HCT116 (cell line): Measurements from ENCODE around the gene RAB26. TPM values are rescaled to one million over a fixed set of nuclear protein-coding genes. Genes with fewer than 3 reads are reported as not detected.

Source experiments
- ATAC-seq: fragments of 200-7000 bp; cut with Tn5 transposase; 2 replicates; pipeline ENCODE4 v1.9.1; 2020; ENCODE audit warnings: mild to moderate bottlenecking, moderate library complexity
- BruUV-seq: library from RNA; stranded (reverse); fragments of 400-500 nt; replicated peaks from 2 replicates; lab custom pipeline; 2021; lab: Mats Ljungman, UMichigan
- CTCF ChIA-PET: fragments of 300-600 bp; sonication (Branson Sonifier 250); formaldehyde crosslinking; loops from one replicate; lab custom pipeline; 2021; ENCODE audit warnings: antibody characterized with exemption; lab: Charles Lee
- POLR2A ChIA-PET: fragments of 300-600, 350-600 bp; sonication (Branson Sonifier 250); formaldehyde crosslinking; loops from one replicate; lab custom pipeline; 2021; ENCODE audit warnings: antibody characterized with exemption; lab: Charles Lee
- RAD21 ChIA-PET, 2 experiments: fragments of 300-600 bp; sonication (Branson Sonifier 250); formaldehyde crosslinking; loops; one replicate each; lab custom pipeline; 2023; ENCODE audit warnings: low total read pairs in 2 of 2; ENCODE audit not compliant: uncharacterized antibody in 2 of 2, unreplicated experiment in 2 of 2, low non-redundant PET in 1 of 2; lab: Charles Lee
- DNase-seq: peaks from one replicate; pipeline ENCODE4 v3.0.0-alpha.2; 2010; ENCODE audit warnings: low read depth, low spot score
- H2AFZ ChIP-seq: fragments of 200-600 bp; shearing (Covaris generic), sonication (generic); 2 replicates; pipeline ENCODE4 v1.6.1; 2017; ENCODE audit warnings: low read depth, mixed run types, mixed read lengths, antibody characterized with exemption, low read length; ENCODE audit not compliant: poor library complexity, severe bottlenecking
- H3K27ac ChIP-seq: 2 replicates; pipeline ENCODE4 v1.5.1; 2012; ENCODE audit warnings: low read depth, low read length
- H3K27me3 ChIP-seq: fragments of 200-600 bp; sonication (generic); 2 replicates; pipeline ENCODE4 v1.6.1; 2016; ENCODE audit warnings: mixed run types, low read length, mixed read lengths; ENCODE audit not compliant: insufficient read depth
- H3K36me3 ChIP-seq, 2 experiments: fragments of 200-500 bp in 1 of 2; fragments of 200-600 bp in 1 of 2; sonication (Bioruptor generic) in 1 of 2; sonication (generic) in 1 of 2; 2 replicates each; pipeline versions ENCODE4 v1.5.1 to v1.6.1; 2014 to 2016; ENCODE audit warnings: low read length in 2 of 2, inconsistent platforms in 1 of 2, mixed read lengths in 1 of 2, mixed run types in 1 of 2; ENCODE audit not compliant: insufficient read depth in 2 of 2, control insufficient read depth in 1 of 2
- H3K4me1 ChIP-seq, 2 experiments: fragments of 200-600 bp in 1 of 2; sonication (generic) in 1 of 2; 2 replicates each; pipeline versions ENCODE4 v1.5.1 to v1.6.1; 2012 to 2017; ENCODE audit warnings: low read length in 2 of 2, inconsistent platforms in 1 of 2, mild to moderate bottlenecking in 1 of 2, mixed read lengths in 1 of 2, mixed run types in 1 of 2, moderate library complexity in 1 of 2; ENCODE audit not compliant: insufficient read depth in 2 of 2, control insufficient read depth in 1 of 2
- H3K4me2 ChIP-seq: fragments of 200-600 bp; sonication (generic); 2 replicates; pipeline ENCODE4 v1.6.1; 2017; ENCODE audit warnings: mixed run types, low read length, mixed read lengths
- H3K4me3 ChIP-seq, 2 experiments: fragments of 200-600 bp in 1 of 2; sonication (generic) in 1 of 2; replicated peaks in 1 of 2; 2 replicates each; pipeline ENCODE4 v1.5.1; 2011 to 2016; ENCODE audit warnings: low read length in 2 of 2, control low read depth in 1 of 2, low read depth in 1 of 2, mild to moderate bottlenecking in 1 of 2, mixed read lengths in 1 of 2, mixed run types in 1 of 2
- H3K79me2 ChIP-seq: fragments of 200-600 bp; sonication (generic); 2 replicates; pipeline ENCODE4 v1.6.1; 2017; ENCODE audit warnings: mild to moderate bottlenecking, mixed run types, low read length, moderate library complexity, mixed read lengths; ENCODE audit not compliant: insufficient read depth
- H3K9ac ChIP-seq: fragments of 200-600 bp; sonication (generic); 2 replicates; pipeline ENCODE4 v1.6.1; 2016; ENCODE audit warnings: low read length, mixed read lengths
- H3K9me2 ChIP-seq: fragments of 200-600 bp; sonication (generic), shearing (Covaris generic); 2 replicates; pipeline ENCODE4 v1.6.1; 2017; ENCODE audit warnings: mixed run types, mild to moderate bottlenecking, moderate library complexity; ENCODE audit not compliant: insufficient read depth
- H3K9me3 ChIP-seq, 2 experiments: fragments of 200-500 bp in 1 of 2; fragments of 200-600 bp in 1 of 2; sonication (Bioruptor generic) in 1 of 2; sonication (generic) in 1 of 2; 2 replicates each; pipeline ENCODE4 v1.6.1; 2014 to 2017; ENCODE audit warnings: low read length in 2 of 2, mixed read lengths in 2 of 2, inconsistent platforms in 1 of 2, low read depth in 1 of 2, mild to moderate bottlenecking in 1 of 2, mixed run types in 1 of 2, moderate library complexity in 1 of 2; ENCODE audit not compliant: control insufficient read depth in 1 of 2, insufficient read depth in 1 of 2
- H4K20me1 ChIP-seq: fragments of 200-600 bp; sonication (generic), shearing (Covaris generic); 2 replicates; pipeline ENCODE4 v1.6.1; 2017; ENCODE audit warnings: mixed run types, mild to moderate bottlenecking, moderate library complexity; ENCODE audit not compliant: insufficient read depth
- CEBPB ChIP-seq: IDR thresholded peaks from 2 replicates; pipeline ENCODE4 v1.6.1; 2012; ENCODE audit warnings: low read depth
- EGR1 ChIP-seq: IDR thresholded peaks from 2 replicates; pipeline ENCODE4 v1.6.1; 2012; ENCODE audit warnings: low read depth
- EZH2 ChIP-seq: fragments of 200-600 bp; sonication (generic); IDR thresholded peaks from 2 replicates; pipeline ENCODE4 v1.6.1; 2017; ENCODE audit warnings: antibody characterized with exemption, mixed run types
- FOSL1 ChIP-seq: IDR thresholded peaks from 2 replicates; pipeline ENCODE4 v1.6.1; 2012; ENCODE audit warnings: low read depth
- POLR2AphosphoS5 ChIP-seq: IDR thresholded peaks from 2 replicates; pipeline ENCODE4 v1.6.1; 2011; ENCODE audit warnings: mild to moderate bottlenecking, low read depth, low read length, moderate library complexity
- TCF7L2 ChIP-seq: IDR thresholded peaks from 2 replicates; pipeline ENCODE4 v1.7.0; 2011; ENCODE audit warnings: borderline replicate concordance, inconsistent platforms; ENCODE audit not compliant: insufficient read depth, insufficient read length; ENCODE audit errors: extremely low read depth
- YY1 ChIP-seq: IDR thresholded peaks from 2 replicates; pipeline ENCODE4 v1.6.1; 2011; ENCODE audit warnings: low read length, low read depth, moderate library complexity, mild to moderate bottlenecking; ENCODE audit not compliant: insufficient replicate concordance; ENCODE audit errors: extremely low read depth
- intact Hi-C: fragments of 100-400 bp; cut with micrococcal nuclease; formaldehyde crosslinking; loops from 2 replicates; pipeline ENCODE4 v1.10.0; 2022
- total RNA-seq: library from RNA; stranded (reverse); gene quantifications from one replicate; pipeline ENCODE4 v1.2.1, GENCODE V29; 2021; ENCODE audit not compliant: unreplicated experiment
- TF ChIP-seq, protein P1 (sequence below): IDR thresholded peaks from 2 replicates; pipeline ENCODE4 v1.6.1; 2011; ENCODE audit warnings: mild to moderate bottlenecking, low read length, moderate library complexity; ENCODE audit not compliant: insufficient replicate concordance; ENCODE audit errors: extremely low read depth
- TF ChIP-seq, protein P2 (sequence below): IDR thresholded peaks from 2 replicates; pipeline ENCODE4 v1.6.1; 2012; ENCODE audit warnings: low read depth

RAB26 gene
- total RNA-seq, 1 experiment from 2014 or later, result 44.9 TPM

DNA sequence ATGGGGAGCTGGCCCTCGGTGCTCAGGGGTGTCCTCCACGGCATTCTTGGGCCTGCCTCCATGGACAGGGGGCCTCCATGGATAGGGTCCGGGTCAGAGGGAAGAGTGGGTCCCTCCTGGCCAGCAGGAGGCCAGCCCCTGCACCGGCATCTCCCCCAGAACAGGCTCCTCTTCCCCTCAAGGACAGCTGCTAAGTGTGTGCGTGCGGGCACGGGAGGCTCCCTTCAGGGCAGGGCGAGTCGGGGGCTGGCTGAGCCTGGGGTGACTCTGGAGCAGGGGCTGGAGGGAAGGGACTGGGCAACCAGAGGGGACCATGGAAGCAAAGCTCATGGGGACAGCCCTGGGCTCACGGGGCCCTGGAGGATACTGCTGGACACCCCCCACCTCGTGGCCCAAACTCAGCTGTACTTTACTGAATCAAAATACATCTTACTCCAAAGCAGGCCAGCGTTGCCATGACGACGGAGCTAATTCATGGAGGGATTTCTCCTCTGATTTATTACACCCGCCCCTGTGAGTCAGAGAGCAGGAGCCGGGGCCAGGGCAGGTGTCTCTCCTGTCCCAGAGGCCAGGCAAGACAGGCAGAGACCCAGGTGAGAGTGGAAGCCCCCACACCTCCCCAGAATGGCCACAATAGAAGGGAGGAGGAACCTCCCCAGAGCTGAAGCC is 45.9 kb downstream of the RAB26 start:
- ChIA-PET POLR2A (interaction anchor here (1.0 to 1.6 kb wide), 4 partner anchors 29 to 57 kb away, joined by 4 to 11 read pairs (median 6); partner anchors contain the start of genes E4F1, ECI1 and TRAF7), CTCF (interaction anchor here (0.7 to 3.5 kb wide), 8 partner anchors 11 to 680 kb away, joined by 3 to 24 read pairs (median 5); partner anchors contain the start of genes ECI1, MLST8, PGP and TBC1D24), RAD21 (interaction anchor here (0.8 to 1.6 kb wide), 5 partner anchors 20 to 307 kb away, joined by 3 to 6 read pairs (median 5); partner anchors contain the start of genes ECI1 (in 1 of the 2) and PGP (in 1 of the 2))
- Histone ChIP-seq H3K27me3 (no peaks in the 10 kb centered on the region), H3K4me2 (peak overlapping the region; percentile 88), H3K79me2 (no peaks in the 10 kb centered on the region), H3K9me2 (no peaks in the 10 kb centered on the region), H2AFZ (no peak overlapping the region), H3K9me3 (no peaks in the 10 kb centered on the region), H4K20me1 (no peaks in the 10 kb centered on the region), H3K27ac (no peak overlapping the region), H3K4me1 (peaks cover 5 to 19% of the 10 kb centered on the region in 2 experiments), H3K4me3 (no peak overlapping the region), H3K9ac (no peak overlapping the region), H3K36me3 (no peaks in the 10 kb centered on the region)
- ATAC-seq (peak; percentile 5), DNase-seq (no peak)
- intact Hi-C loops, result loop anchor here (2.0 to 10.0 kb wide), 2 partner anchors 57 to 311 kb away; partner anchors contain the start of gene ECI1
- TF ChIP-seq TCF7L2, result no peak
- TF ChIP-seq EZH2, result no peak
- no peak for TF ChIP-seq YY1
- TF ChIP-seq, protein P1, sequence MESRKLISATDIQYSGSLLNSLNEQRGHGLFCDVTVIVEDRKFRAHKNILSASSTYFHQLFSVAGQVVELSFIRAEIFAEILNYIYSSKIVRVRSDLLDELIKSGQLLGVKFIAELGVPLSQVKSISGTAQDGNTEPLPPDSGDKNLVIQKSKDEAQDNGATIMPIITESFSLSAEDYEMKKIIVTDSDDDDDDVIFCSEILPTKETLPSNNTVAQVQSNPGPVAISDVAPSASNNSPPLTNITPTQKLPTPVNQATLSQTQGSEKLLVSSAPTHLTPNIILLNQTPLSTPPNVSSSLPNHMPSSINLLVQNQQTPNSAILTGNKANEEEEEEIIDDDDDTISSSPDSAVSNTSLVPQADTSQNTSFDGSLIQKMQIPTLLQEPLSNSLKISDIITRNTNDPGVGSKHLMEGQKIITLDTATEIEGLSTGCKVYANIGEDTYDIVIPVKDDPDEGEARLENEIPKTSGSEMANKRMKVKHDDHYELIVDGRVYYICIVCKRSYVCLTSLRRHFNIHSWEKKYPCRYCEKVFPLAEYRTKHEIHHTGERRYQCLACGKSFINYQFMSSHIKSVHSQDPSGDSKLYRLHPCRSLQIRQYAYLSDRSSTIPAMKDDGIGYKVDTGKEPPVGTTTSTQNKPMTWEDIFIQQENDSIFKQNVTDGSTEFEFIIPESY, result no peak
- no peak for TF ChIP-seq POLR2AphosphoS5
- TF ChIP-seq EGR1, result no peak
- TF ChIP-seq, protein P2, sequence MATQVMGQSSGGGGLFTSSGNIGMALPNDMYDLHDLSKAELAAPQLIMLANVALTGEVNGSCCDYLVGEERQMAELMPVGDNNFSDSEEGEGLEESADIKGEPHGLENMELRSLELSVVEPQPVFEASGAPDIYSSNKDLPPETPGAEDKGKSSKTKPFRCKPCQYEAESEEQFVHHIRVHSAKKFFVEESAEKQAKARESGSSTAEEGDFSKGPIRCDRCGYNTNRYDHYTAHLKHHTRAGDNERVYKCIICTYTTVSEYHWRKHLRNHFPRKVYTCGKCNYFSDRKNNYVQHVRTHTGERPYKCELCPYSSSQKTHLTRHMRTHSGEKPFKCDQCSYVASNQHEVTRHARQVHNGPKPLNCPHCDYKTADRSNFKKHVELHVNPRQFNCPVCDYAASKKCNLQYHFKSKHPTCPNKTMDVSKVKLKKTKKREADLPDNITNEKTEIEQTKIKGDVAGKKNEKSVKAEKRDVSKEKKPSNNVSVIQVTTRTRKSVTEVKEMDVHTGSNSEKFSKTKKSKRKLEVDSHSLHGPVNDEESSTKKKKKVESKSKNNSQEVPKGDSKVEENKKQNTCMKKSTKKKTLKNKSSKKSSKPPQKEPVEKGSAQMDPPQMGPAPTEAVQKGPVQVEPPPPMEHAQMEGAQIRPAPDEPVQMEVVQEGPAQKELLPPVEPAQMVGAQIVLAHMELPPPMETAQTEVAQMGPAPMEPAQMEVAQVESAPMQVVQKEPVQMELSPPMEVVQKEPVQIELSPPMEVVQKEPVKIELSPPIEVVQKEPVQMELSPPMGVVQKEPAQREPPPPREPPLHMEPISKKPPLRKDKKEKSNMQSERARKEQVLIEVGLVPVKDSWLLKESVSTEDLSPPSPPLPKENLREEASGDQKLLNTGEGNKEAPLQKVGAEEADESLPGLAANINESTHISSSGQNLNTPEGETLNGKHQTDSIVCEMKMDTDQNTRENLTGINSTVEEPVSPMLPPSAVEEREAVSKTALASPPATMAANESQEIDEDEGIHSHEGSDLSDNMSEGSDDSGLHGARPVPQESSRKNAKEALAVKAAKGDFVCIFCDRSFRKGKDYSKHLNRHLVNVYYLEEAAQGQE, result no peak
- TF ChIP-seq FOSL1, result no peak
- no peak for TF ChIP-seq CEBPB
- no TSS peak for BruUV-seq
